Measurements from ENCODE around the gene ITPRID1. TPM values are rescaled to one million over a fixed set of nuclear protein-coding genes. Genes with fewer than 3 reads are reported as not detected.

The ITPRID1 gene
- total RNA-seq, 2 experiments from 2014 or later, result not detected

- Mint-ChIP-seq H3K4me1 (ENCODE audit: low read depth) (no peaks in the 10 kb centered on the region), H3K9me3 (no peaks in the 10 kb centered on the region), H3K4me3 (no peak overlapping the region), H3K36me3 (ENCODE audit: low read depth) (no peaks in the 10 kb centered on the region), H3K27me3 (no peaks in the 10 kb centered on the region), H3K27ac (no peak overlapping the region)
- Histone ChIP-seq H3K27me3 (ENCODE audit: control insufficient read depth in 1 of 2, insufficient read depth in 2 of 2, low read length in 2 of 2) (no peaks in the 10 kb centered on the region), H3K4me3 (ENCODE audit: low read length) (no peak overlapping the region), H3K36me3 (ENCODE audit: insufficient read depth, low read length) (no peaks in the 10 kb centered on the region), H3K4me1 (ENCODE audit: insufficient read depth, low read length) (no peaks in the 10 kb centered on the region), H3K27ac (ENCODE audit: low read depth in 1 of 2, low read length in 2 of 2) (no peak overlapping the region), H3K9me3 (ENCODE audit: control insufficient read depth in 1 of 2, insufficient read depth in 1 of 2, low read length in 2 of 2) (no peaks in the 10 kb centered on the region)
- ATAC-seq (ENCODE audit: poor library complexity) (no peak), DNase-seq (no peak)
- CTCF ChIA-PET, result no interaction called here
- TF ChIP-seq CTCF (IDR thresholded peaks at IDR 0.05), result no peak
- intact Hi-C loops (cut with DNase I, micrococcal nuclease), result no loop called here
- POLR2A ChIA-PET, result interaction anchor here (0.5 kb wide), 1 partner anchor 1254 kb away, joined by 3 read pairs; no protein-coding TSS in a partner anchor
Measured at GRCh38 chr7:31494421-31494820, 19.5 kb upstream of the ITPRID1 start.

DNA sequence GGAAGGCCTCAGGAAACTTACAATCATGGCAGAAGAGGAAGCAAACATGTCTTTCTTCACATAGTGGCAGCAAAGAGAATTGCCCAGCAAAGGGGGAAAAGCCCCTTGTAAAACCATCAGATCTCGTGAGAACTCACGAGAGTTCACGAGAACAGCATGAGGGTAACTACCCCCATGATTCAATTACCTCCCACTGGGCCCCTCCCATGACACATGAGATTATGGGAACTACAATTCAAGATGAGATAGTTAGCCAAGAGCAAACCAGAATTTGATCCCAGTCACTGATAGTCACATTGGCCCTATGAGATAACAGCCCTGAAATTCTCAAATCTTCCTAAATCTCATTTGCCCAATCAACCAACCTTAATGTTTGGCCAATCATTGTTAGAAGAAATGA is 18.2 kb upstream of the ITPRID1 start:
- Histone ChIP-seq H3K9me3 (ENCODE audit: control insufficient read depth in 1 of 2, insufficient read depth in 1 of 2, low read length in 2 of 2) (no peaks in the 10 kb centered on the region), H3K4me1 (ENCODE audit: insufficient read depth, low read length) (no peaks in the 10 kb centered on the region), H3K36me3 (ENCODE audit: insufficient read depth, low read length) (no peaks in the 10 kb centered on the region), H3K27me3 (ENCODE audit: control insufficient read depth in 1 of 2, insufficient read depth in 2 of 2, low read length in 2 of 2) (no peaks in the 10 kb centered on the region), H3K4me3 (ENCODE audit: low read length) (no peak overlapping the region), H3K27ac (ENCODE audit: low read depth in 1 of 2, low read length in 2 of 2) (no peak overlapping the region)
- H3K9me3 Mint-ChIP-seq, result no peaks in the 10 kb centered on the region
- intact Hi-C loops (cut with DNase I, micrococcal nuclease), result no loop called here
- ATAC-seq (ENCODE audit: poor library complexity), result no peak
- H3K4me3 Mint-ChIP-seq, result no peak overlapping the region
- DNase-seq, result no peak
- no peak overlapping the region for H3K27ac Mint-ChIP-seq
- H3K36me3 Mint-ChIP-seq (ENCODE audit: low read depth), result no peaks in the 10 kb centered on the region
- H3K27me3 Mint-ChIP-seq, result no peaks in the 10 kb centered on the region
- POLR2A ChIA-PET, result no interaction called here
- CTCF ChIA-PET, result no interaction called here
- TF ChIP-seq CTCF (IDR thresholded peaks at IDR 0.05), result no peak
- no peaks in the 10 kb centered on the region for H3K4me1 Mint-ChIP-seq (ENCODE audit: low read depth)

DNA sequence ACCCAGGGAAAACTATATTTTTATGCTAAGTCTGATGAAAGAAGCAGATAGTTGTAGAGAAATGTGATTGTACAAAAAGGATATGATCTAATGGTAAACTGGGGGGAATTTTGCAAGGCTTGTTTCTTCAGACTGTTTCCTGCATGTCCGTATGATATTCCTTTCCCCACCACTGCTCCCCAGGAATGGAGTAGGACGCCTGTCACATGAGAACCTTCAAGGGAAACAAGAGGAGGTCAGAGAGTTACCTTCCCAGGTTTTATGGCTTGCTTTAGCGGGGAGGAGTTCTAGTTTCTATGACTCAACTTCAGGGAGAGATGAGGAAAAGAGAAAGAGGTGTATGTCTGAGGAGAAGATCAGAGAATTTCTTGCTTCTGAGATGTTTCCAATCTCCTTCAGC is 16.4 kb upstream of the ITPRID1 start:
- intact Hi-C loops (cut with DNase I, micrococcal nuclease), result no loop called here
- no peak overlapping the region for H3K4me3 ChIP-seq (ENCODE audit: low read length)
- H3K36me3 ChIP-seq (ENCODE audit: insufficient read depth, low read length), result no peaks in the 10 kb centered on the region
- no peak overlapping the region for H3K27ac ChIP-seq (ENCODE audit: low read depth in 1 of 2, low read length in 2 of 2)
- ChIA-PET POLR2A (no interaction called here), CTCF (no interaction called here)
- Mint-ChIP-seq H3K36me3 (ENCODE audit: low read depth) (no peaks in the 10 kb centered on the region), H3K27ac (no peak overlapping the region), H3K27me3 (no peaks in the 10 kb centered on the region), H3K4me3 (no peak overlapping the region), H3K9me3 (no peaks in the 10 kb centered on the region), H3K4me1 (ENCODE audit: low read depth) (no peaks in the 10 kb centered on the region)
- no peak for ATAC-seq (ENCODE audit: poor library complexity)
- no peak for TF ChIP-seq CTCF (IDR thresholded peaks at IDR 0.05)
- H3K9me3 ChIP-seq (ENCODE audit: control insufficient read depth in 1 of 2, insufficient read depth in 1 of 2, low read length in 2 of 2), result no peaks in the 10 kb centered on the region
- no peaks in the 10 kb centered on the region for H3K4me1 ChIP-seq (ENCODE audit: insufficient read depth, low read length)
- no peak for DNase-seq
- no peaks in the 10 kb centered on the region for H3K27me3 ChIP-seq (ENCODE audit: control insufficient read depth in 1 of 2, insufficient read depth in 2 of 2, low read length in 2 of 2)

Data from CD4-positive, alpha-beta T cell (primary cell).